Skin of body (tissue), 2 donors: Measurements from ENCODE around the gene CD7. TPM values are rescaled to one million over a fixed set of nuclear protein-coding genes. Genes with fewer than 3 reads are reported as not detected.

Experiments used
- DNase-seq: peaks from one replicate; lab custom pipeline; 2025; lab: John Stamatoyannopoulos, UW
- total RNA-seq: library from RNA; depleted of rRNA; stranded (reverse); fragments of >200 nt; gene quantifications from one replicate; pipeline ENCODE4 v1.2.3, GENCODE V29; 2014

The CD7 gene
- total RNA-seq, 1 donor from 2014 or later: 0.30 TPM

- DNase-seq: no peak
These were observed 11.6 kb upstream of the CD7 start for GRCh38 chr17:82328994-82329507.

GRCh38 chr17:82328141-82328993 is 11.0 kb upstream of the CD7 start:
- DNase-seq: no peak

GRCh38 chr17:82327757-82328140 is 10.3 kb upstream of the CD7 start:
- DNase-seq: no peak

- DNase-seq: no peak
These were observed 9.9 kb upstream of the CD7 start for GRCh38 chr17:82327289-82327688.

- DNase-seq: no peak
These were observed 8.1 kb upstream of the CD7 start for GRCh38 chr17:82325286-82326180.

GRCh38 chr17:82324566-82325285 is 7.3 kb upstream of the CD7 start:
- no peak for DNase-seq

- no peak for DNase-seq
These were observed 6.3 kb upstream of the CD7 start for GRCh38 chr17:82323514-82324234.

GRCh38 chr17:82322526-82323453 is 5.4 kb upstream of the CD7 start:
- DNase-seq: no peak

- DNase-seq: no peak
These were observed 4.6 kb upstream of the CD7 start for GRCh38 chr17:82321947-82322466.

- no peak for DNase-seq
These were observed 3.8 kb upstream of the CD7 start for GRCh38 chr17:82320956-82321927.

GRCh38 chr17:82320140-82320840 is 2.9 kb upstream of the CD7 start:
- DNase-seq: no peak

- DNase-seq: no peak
These were observed 2.2 kb upstream of the CD7 start for GRCh38 chr17:82319619-82320062.

GRCh38 chr17:82318772-82319606 is 1.6 kb upstream of the CD7 start:
- DNase-seq: no peak

GRCh38 chr17:82318169-82318498 is 726 bp upstream of the CD7 start:
- DNase-seq: no peak

- no peak for DNase-seq
These were observed 586 bp downstream of the CD7 start for GRCh38 chr17:82316651-82317393.
